CD4-positive, alpha-beta memory T cell (primary cell): Measurements from ENCODE around the gene IDS. TPM values are rescaled to one million over a fixed set of nuclear protein-coding genes. Genes with fewer than 3 reads are reported as not detected.
"Not testable (repeated sequence)": the region's sequence is repeated elsewhere in the genome, so short reads cannot be mapped to it uniquely, and the experiment has no call there.

Source experiments
- CTCF ChIA-PET: fragments of 350-600 bp; sonication (Branson Sonifier 250); formaldehyde crosslinking; loops from one replicate; lab custom pipeline; 2021; ENCODE audit warnings: inconsistent platforms; ENCODE audit not compliant: partially characterized antibody; lab: Charles Lee
- POLR2A ChIA-PET: fragments of 350-600 bp; sonication (Branson Sonifier 250); formaldehyde crosslinking; loops from one replicate; lab custom pipeline; 2021; ENCODE audit not compliant: partially characterized antibody; lab: Charles Lee
- DNase-seq, 5 donors: peaks; one replicate each; pipeline versions ENCODE4 v3.0.0 to v3.0.0-alpha.2; 2020 to 2022; ENCODE audit warnings: mixed read lengths in 1 of 5
- H3K27ac ChIP-seq: one replicate; pipeline ENCODE4 v1.7.0; 2013; ENCODE audit warnings: low read depth, low read length
- H3K27me3 ChIP-seq: 2 replicates; pipeline ENCODE4 v1.7.0; 2013; ENCODE audit warnings: mild to moderate bottlenecking, low read length, moderate library complexity; ENCODE audit not compliant: insufficient read depth
- H3K36me3 ChIP-seq: 2 replicates; pipeline ENCODE4 v1.7.0; 2013; ENCODE audit warnings: mild to moderate bottlenecking, low read length, moderate library complexity; ENCODE audit not compliant: insufficient read depth
- H3K4me1 ChIP-seq: 2 replicates; pipeline ENCODE4 v1.7.0; 2013; ENCODE audit warnings: mild to moderate bottlenecking, low read length, moderate library complexity; ENCODE audit not compliant: insufficient read depth
- H3K4me3 ChIP-seq, 2 donors: one replicate each; pipeline ENCODE4 v1.7.0; 2013; ENCODE audit warnings: low read length in 2 of 2, mild to moderate bottlenecking in 1 of 2
- H3K9me3 ChIP-seq, 2 donors: one replicate each; pipeline ENCODE4 v1.7.0; 2013; ENCODE audit warnings: low read length in 2 of 2, control low read depth in 1 of 2; ENCODE audit not compliant: control insufficient read depth in 1 of 2
- H3K27ac Mint-ChIP-seq, 7 donors: one replicate each; pipeline ENCODE4 v1.8.0; 2020 to 2021; ENCODE audit warnings: mixed read lengths in 7 of 7, mild to moderate bottlenecking in 6 of 7, inconsistent platforms in 3 of 7, moderate library complexity in 3 of 7
- H3K27me3 Mint-ChIP-seq, 2 donors: one replicate each; pipeline ENCODE4 v1.8.0; 2020 to 2021; ENCODE audit warnings: mixed read lengths in 2 of 2
- H3K36me3 Mint-ChIP-seq, 2 donors: one replicate each; pipeline ENCODE4 v1.8.0; 2020 to 2021; ENCODE audit warnings: mixed read lengths in 2 of 2, inconsistent platforms in 1 of 2, mild to moderate bottlenecking in 1 of 2
- H3K4me1 Mint-ChIP-seq, 4 donors: one replicate each; pipeline ENCODE4 v1.8.0; 2020 to 2021; ENCODE audit warnings: mixed read lengths in 4 of 4, mild to moderate bottlenecking in 1 of 4
- H3K4me3 Mint-ChIP-seq, 8 donors: one replicate each; pipeline ENCODE4 v1.8.0; 2020 to 2021; ENCODE audit warnings: mixed read lengths in 8 of 8, mild to moderate bottlenecking in 7 of 8, moderate library complexity in 6 of 8, inconsistent platforms in 3 of 8
- H3K9me3 Mint-ChIP-seq, 8 donors: one replicate each; pipeline ENCODE4 v1.8.0; 2020 to 2021; ENCODE audit warnings: mixed read lengths in 8 of 8, mild to moderate bottlenecking in 5 of 8, inconsistent platforms in 3 of 8, moderate library complexity in 1 of 8
- intact Hi-C: fragments of 100-400 bp; cut with micrococcal nuclease; formaldehyde crosslinking; loops from one replicate; pipeline ENCODE4 v1.15.1; 2023
- polyA plus RNA-seq, 2 donors: library from polyadenylated mRNA; unstranded; fragments of 300-500 nt; fragmentation: Illumina TruSeq; gene quantifications; one replicate each; pipeline ENCODE4 v1.2.3, GENCODE V29; 2021
- total RNA-seq, 2 experiments: library from RNA; stranded (reverse); gene quantifications; one replicate each; pipeline ENCODE4 v1.2.3, GENCODE V29; 2021

IDS gene
- total and polyA plus RNA-seq, 4 experiments from 2014 or later, result 121 to 196 (median 157) TPM

- CTCF ChIA-PET, result interaction anchor here (2.2 kb wide), 1 partner anchor 17 kb away, joined by 6 read pairs; no protein-coding TSS in a partner anchor
- DNase-seq, result no peak
- H3K9me3 Mint-ChIP-seq, result peaks cover 0 to 4% (median 0%) of the 10 kb centered on the region in 8 donors
Observed at GRCh38 chrX:149494844-149495565, 10.1 kb downstream of the IDS start.

GRCh38 chrX:149493567-149494562 is 11.2 kb downstream of the IDS start:
- intact Hi-C loops, result no loop called here
- H3K9me3 Mint-ChIP-seq, result peaks cover 0 to 4% (median 0%) of the 10 kb centered on the region in 8 donors
- Histone ChIP-seq H3K27me3 (no peaks in the 10 kb centered on the region), H3K36me3 (peaks cover 77% of the 10 kb centered on the region), H3K4me3 (no peak overlapping the region), H3K27ac (no peak overlapping the region), H3K9me3 (no peaks in the 10 kb centered on the region), H3K4me1 (no peaks in the 10 kb centered on the region)
- H3K27me3 Mint-ChIP-seq, result no peaks in the 10 kb centered on the region
- H3K36me3 Mint-ChIP-seq, result peaks cover 25 to 42% of the 10 kb centered on the region in 2 donors
- ChIA-PET CTCF (interaction anchor here (1.0 to 2.2 kb wide), 3 partner anchors 19 to 46 kb away, joined by 3 to 6 read pairs (median 4); partner anchors contain the start of gene EOLA1), POLR2A (interaction anchor here (0.8 kb wide), 1 partner anchor 11 kb away, joined by 3 read pairs; the partner anchor contains the start of gene IDS)
- peaks cover 3 to 18% (median 7%) of the 10 kb centered on the region in 4 donors for H3K4me1 Mint-ChIP-seq
- H3K27ac Mint-ChIP-seq, result no peak overlapping the region
- no peak overlapping the region for H3K4me3 Mint-ChIP-seq
- DNase-seq, result peak in 1 of 5 donors; percentile 3

More at GRCh38 chrX:149494844-149495565, 10.1 kb downstream of the IDS start:
- Histone ChIP-seq H3K36me3 (peaks cover 72% of the 10 kb centered on the region), H3K27me3 (no peaks in the 10 kb centered on the region), H3K27ac (no peak overlapping the region), H3K4me1 (no peaks in the 10 kb centered on the region), H3K4me3 (no peak overlapping the region), H3K9me3 (no peaks in the 10 kb centered on the region)
- Mint-ChIP-seq H3K4me3 (no peak overlapping the region), H3K4me1 (peaks cover 3 to 23% (median 9%) of the 10 kb centered on the region in 4 donors), H3K27me3 (no peaks in the 10 kb centered on the region), H3K27ac (peak overlapping the region in 1 of 7 donors; percentile 40), H3K36me3 (peaks cover 24 to 46% of the 10 kb centered on the region in 2 donors)
- intact Hi-C loops, result no loop called here
- POLR2A ChIA-PET, result no interaction called here

GRCh38 chrX:149491812-149492211 is 13.3 kb downstream of the IDS start:
- DNase-seq, result no peak
- no peaks in the 10 kb centered on the region for H3K9me3 ChIP-seq
- peaks cover 23 to 33% of the 10 kb centered on the region in 2 donors for H3K36me3 Mint-ChIP-seq
- POLR2A ChIA-PET, result no interaction called here
- H3K9me3 Mint-ChIP-seq, result peaks cover 0 to 4% (median 0%) of the 10 kb centered on the region in 8 donors
- H3K36me3 ChIP-seq, result peaks cover 61% of the 10 kb centered on the region
- CTCF ChIA-PET, result no interaction called here
- peaks cover 7 to 22% (median 10%) of the 10 kb centered on the region in 4 donors for H3K4me1 Mint-ChIP-seq
- H3K27me3 ChIP-seq, result no peaks in the 10 kb centered on the region
- intact Hi-C loops, result no loop called here
- peak overlapping the region in 1 of 7 donors; percentile 32 for H3K27ac Mint-ChIP-seq
- no peak overlapping the region for H3K4me3 Mint-ChIP-seq
- no peaks in the 10 kb centered on the region for H3K27me3 Mint-ChIP-seq
- H3K27ac ChIP-seq, result no peak overlapping the region
- H3K4me1 ChIP-seq, result no peaks in the 10 kb centered on the region
- H3K4me3 ChIP-seq, result no peak overlapping the region

GRCh38 chrX:149490100-149490499 is 15.0 kb downstream of the IDS start:
- H3K9me3 Mint-ChIP-seq, result peaks cover 0 to 4% (median 0%) of the 10 kb centered on the region in 8 donors
- peaks cover 35 to 36% of the 10 kb centered on the region in 2 donors for H3K36me3 Mint-ChIP-seq
- peak overlapping the region in 2 of 7 donors; percentile 11 to 12 for H3K27ac Mint-ChIP-seq
- POLR2A ChIA-PET, result no interaction called here
- Histone ChIP-seq H3K4me3 (no peak overlapping the region), H3K9me3 (no peaks in the 10 kb centered on the region), H3K27ac (no peak overlapping the region), H3K36me3 (peaks cover 58% of the 10 kb centered on the region), H3K27me3 (no peaks in the 10 kb centered on the region), H3K4me1 (no peaks in the 10 kb centered on the region)
- CTCF ChIA-PET, result interaction anchor here (1.5 kb wide), 1 partner anchor 19 kb away, joined by 4 read pairs; no protein-coding TSS in a partner anchor
- no peak overlapping the region for H3K4me3 Mint-ChIP-seq
- no peak for DNase-seq
- no peaks in the 10 kb centered on the region for H3K27me3 Mint-ChIP-seq
- intact Hi-C loops, result no loop called here
- peaks cover 7 to 26% (median 10%) of the 10 kb centered on the region in 4 donors for H3K4me1 Mint-ChIP-seq

GRCh38 chrX:149488411-149489052 is 16.6 kb downstream of the IDS start:
- intact Hi-C loops, H3K27me3 ChIP-seq, H3K9me3 Mint-ChIP-seq, H3K4me3 ChIP-seq, H3K27ac ChIP-seq, H3K4me1 ChIP-seq, POLR2A ChIA-PET, H3K27me3 Mint-ChIP-seq, CTCF ChIA-PET, H3K9me3 ChIP-seq, DNase-seq: not testable (repeated sequence)
- peak overlapping the region in 1 of 7 donors; percentile 72 for H3K27ac Mint-ChIP-seq
- H3K4me3 Mint-ChIP-seq, result peak overlapping the region in 1 of 8 donors; percentile 44
- H3K36me3 ChIP-seq, result peaks cover 51% of the 10 kb centered on the region
- peaks cover 43 to 46% of the 10 kb centered on the region in 2 donors for H3K36me3 Mint-ChIP-seq
- H3K4me1 Mint-ChIP-seq, result peaks cover 5 to 26% (median 8%) of the 10 kb centered on the region in 4 donors

- H3K36me3 ChIP-seq, result peaks cover 47% of the 10 kb centered on the region
- H3K4me3 ChIP-seq, intact Hi-C loops, H3K9me3 Mint-ChIP-seq, POLR2A ChIA-PET, DNase-seq, H3K4me3 Mint-ChIP-seq, H3K27me3 Mint-ChIP-seq, CTCF ChIA-PET, H3K4me1 ChIP-seq, H3K27ac ChIP-seq, H3K9me3 ChIP-seq, H3K27me3 ChIP-seq, H3K27ac Mint-ChIP-seq: not testable (repeated sequence)
- Mint-ChIP-seq H3K4me1 (peaks cover 5 to 26% (median 8%) of the 10 kb centered on the region in 4 donors), H3K36me3 (peaks cover 44 to 50% of the 10 kb centered on the region in 2 donors)
Observed at GRCh38 chrX:149488008-149488407, 17.1 kb downstream of the IDS start.
